ENCODE measurements around the gene OR6B2. TPM values are rescaled to one million over a fixed set of nuclear protein-coding genes. Genes with fewer than 3 reads are reported as not detected.

OR6B2 gene
- total and polyA plus RNA-seq, 2 experiments from 2014 or later, result not detected

DNA sequence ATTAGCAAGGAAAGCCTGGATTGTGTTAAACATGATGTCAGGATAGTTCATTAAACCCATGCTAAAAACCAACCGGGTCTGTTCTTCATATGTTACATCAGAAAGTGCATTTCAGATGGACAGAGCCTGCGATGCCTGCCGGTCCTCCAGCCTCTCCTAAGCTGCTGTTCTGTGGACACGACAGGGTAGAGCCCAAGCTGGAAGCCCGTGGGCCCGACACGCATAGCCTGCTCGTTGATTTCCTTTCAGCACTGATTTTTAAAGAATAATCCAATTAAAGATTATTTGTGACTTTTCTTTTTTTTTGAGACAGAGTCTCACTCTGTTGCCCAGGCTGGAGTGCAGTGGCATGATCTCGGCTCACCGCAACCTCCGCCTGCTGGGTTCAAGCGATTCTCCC is 22.3 kb upstream of the OR6B2 start:
- H3K79me2 ChIP-seq, result no peaks in the 10 kb centered on the region
- no peak overlapping the region for H3K27ac ChIP-seq
- no peaks in the 10 kb centered on the region for H4K20me1 ChIP-seq (ENCODE audit: insufficient read depth, poor library complexity, severe bottlenecking)
- no peak overlapping the region for H2AFZ ChIP-seq
- no peaks in the 10 kb centered on the region for H3K9me2 ChIP-seq (replicated peaks; ENCODE audit: insufficient read depth)
- H3K27me3 ChIP-seq, result peaks cover 72% of the 10 kb centered on the region
- no peak for DNase-seq (ENCODE audit: low spot score)
- TF ChIP-seq, protein P1, sequence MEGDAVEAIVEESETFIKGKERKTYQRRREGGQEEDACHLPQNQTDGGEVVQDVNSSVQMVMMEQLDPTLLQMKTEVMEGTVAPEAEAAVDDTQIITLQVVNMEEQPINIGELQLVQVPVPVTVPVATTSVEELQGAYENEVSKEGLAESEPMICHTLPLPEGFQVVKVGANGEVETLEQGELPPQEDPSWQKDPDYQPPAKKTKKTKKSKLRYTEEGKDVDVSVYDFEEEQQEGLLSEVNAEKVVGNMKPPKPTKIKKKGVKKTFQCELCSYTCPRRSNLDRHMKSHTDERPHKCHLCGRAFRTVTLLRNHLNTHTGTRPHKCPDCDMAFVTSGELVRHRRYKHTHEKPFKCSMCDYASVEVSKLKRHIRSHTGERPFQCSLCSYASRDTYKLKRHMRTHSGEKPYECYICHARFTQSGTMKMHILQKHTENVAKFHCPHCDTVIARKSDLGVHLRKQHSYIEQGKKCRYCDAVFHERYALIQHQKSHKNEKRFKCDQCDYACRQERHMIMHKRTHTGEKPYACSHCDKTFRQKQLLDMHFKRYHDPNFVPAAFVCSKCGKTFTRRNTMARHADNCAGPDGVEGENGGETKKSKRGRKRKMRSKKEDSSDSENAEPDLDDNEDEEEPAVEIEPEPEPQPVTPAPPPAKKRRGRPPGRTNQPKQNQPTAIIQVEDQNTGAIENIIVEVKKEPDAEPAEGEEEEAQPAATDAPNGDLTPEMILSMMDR (IDR thresholded peaks at IDR 0.05; ENCODE audit: poor library complexity), result no peak
- no peak for TF ChIP-seq EZH2 (IDR thresholded peaks at IDR 0.05; ENCODE audit: borderline replicate concordance)
- TF ChIP-seq EZH2phosphoT487 (IDR thresholded peaks at IDR 0.05; ENCODE audit: low read depth, severe bottlenecking, unreplicated experiment), result no peak
- WGBS (ENCODE audit: low lambda C conversion rate, missing lambda C conversion rate), result 86% methylated on average over 12 of the region's 12 CpGs
- H3K4me3 ChIP-seq, result no peak overlapping the region
- no peaks in the 10 kb centered on the region for H3K36me3 ChIP-seq (replicated peaks; ENCODE audit: insufficient read depth, low read depth)
- no peak overlapping the region for H3K4me2 ChIP-seq
- H3K9me3 ChIP-seq (ENCODE audit: low read depth), result no peaks in the 10 kb centered on the region
- no peaks in the 10 kb centered on the region for H3K4me1 ChIP-seq (ENCODE audit: insufficient read depth)

DNA sequence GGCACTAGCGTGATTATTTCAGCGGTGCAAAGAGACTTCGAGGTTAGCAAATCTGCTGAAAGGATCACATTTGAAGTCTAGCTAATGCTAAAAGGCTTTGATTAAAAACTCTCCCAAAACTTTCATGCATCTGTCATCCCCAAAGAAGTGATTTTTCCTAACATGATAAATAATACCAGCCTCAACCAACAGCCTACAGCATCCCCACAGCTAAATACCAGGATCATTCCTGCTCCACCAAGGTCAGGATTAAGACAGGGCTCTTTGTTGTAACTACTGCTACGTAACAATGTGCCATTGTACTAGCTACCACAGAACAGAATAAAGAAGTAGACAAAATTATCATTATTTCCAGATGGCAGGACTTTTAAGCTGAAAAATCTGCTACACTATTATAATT is 21.5 kb upstream of the OR6B2 start:
- H3K36me3 ChIP-seq (replicated peaks; ENCODE audit: insufficient read depth, low read depth), result no peaks in the 10 kb centered on the region
- no peak overlapping the region for H3K4me2 ChIP-seq
- WGBS (ENCODE audit: low lambda C conversion rate, missing lambda C conversion rate), result 79% methylated on average over 4 of the region's 4 CpGs
- no peaks in the 10 kb centered on the region for H4K20me1 ChIP-seq (ENCODE audit: insufficient read depth, poor library complexity, severe bottlenecking)
- no peak overlapping the region for H2AFZ ChIP-seq
- no peak overlapping the region for H3K4me3 ChIP-seq
- DNase-seq (ENCODE audit: low spot score), result no peak
- no peak overlapping the region for H3K27ac ChIP-seq
- no peaks in the 10 kb centered on the region for H3K4me1 ChIP-seq (ENCODE audit: insufficient read depth)
- TF ChIP-seq EZH2phosphoT487 (IDR thresholded peaks at IDR 0.05; ENCODE audit: low read depth, severe bottlenecking, unreplicated experiment) (no peak), EZH2 (IDR thresholded peaks at IDR 0.05; ENCODE audit: borderline replicate concordance) (no peak)
- TF ChIP-seq, protein P1 (IDR thresholded peaks at IDR 0.05; ENCODE audit: poor library complexity), result no peak
- peaks cover 72% of the 10 kb centered on the region for H3K27me3 ChIP-seq
- no peaks in the 10 kb centered on the region for H3K79me2 ChIP-seq
- H3K9me3 ChIP-seq (ENCODE audit: low read depth), result no peaks in the 10 kb centered on the region
- no peaks in the 10 kb centered on the region for H3K9me2 ChIP-seq (replicated peaks; ENCODE audit: insufficient read depth)

DNA sequence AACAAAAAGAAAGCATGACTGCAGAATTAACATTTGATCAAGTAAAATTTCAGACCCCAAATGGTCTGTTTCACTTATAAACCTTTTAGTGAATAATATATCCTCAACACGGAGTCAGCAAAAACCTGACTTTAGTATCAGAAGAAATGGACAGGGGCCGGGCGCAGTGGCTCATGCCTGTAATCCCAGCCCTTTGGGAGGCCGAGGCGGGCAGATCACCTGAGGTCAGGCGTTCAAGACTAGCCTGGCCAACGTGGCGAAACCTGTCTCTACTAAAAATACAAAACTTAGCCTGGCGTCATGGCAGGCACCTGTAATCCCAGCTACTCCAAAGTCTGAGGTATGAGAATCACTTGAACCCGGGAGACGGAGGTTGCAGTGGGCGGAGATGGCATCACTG is 20.0 kb upstream of the OR6B2 start:
- no peak overlapping the region for H3K27ac ChIP-seq
- H2AFZ ChIP-seq, result no peak overlapping the region
- no peaks in the 10 kb centered on the region for H4K20me1 ChIP-seq (ENCODE audit: insufficient read depth, poor library complexity, severe bottlenecking)
- TF ChIP-seq EZH2 (IDR thresholded peaks at IDR 0.05; ENCODE audit: borderline replicate concordance), result no peak
- TF ChIP-seq EZH2phosphoT487 (IDR thresholded peaks at IDR 0.05; ENCODE audit: low read depth, severe bottlenecking, unreplicated experiment), result no peak
- TF ChIP-seq, protein P1 (IDR thresholded peaks at IDR 0.05; ENCODE audit: poor library complexity), result no peak
- no peak overlapping the region for H3K4me3 ChIP-seq
- WGBS (ENCODE audit: low lambda C conversion rate, missing lambda C conversion rate), result 87% methylated on average over 12 of the region's 12 CpGs
- no peaks in the 10 kb centered on the region for H3K9me3 ChIP-seq (ENCODE audit: low read depth)
- no peaks in the 10 kb centered on the region for H3K9me2 ChIP-seq (replicated peaks; ENCODE audit: insufficient read depth)
- DNase-seq (ENCODE audit: low spot score), result no peak
- no peaks in the 10 kb centered on the region for H3K79me2 ChIP-seq
- peaks cover 61% of the 10 kb centered on the region for H3K27me3 ChIP-seq
- no peak overlapping the region for H3K4me2 ChIP-seq
- no peaks in the 10 kb centered on the region for H3K4me1 ChIP-seq (ENCODE audit: insufficient read depth)
- no peaks in the 10 kb centered on the region for H3K36me3 ChIP-seq (replicated peaks; ENCODE audit: insufficient read depth, low read depth)

DNA sequence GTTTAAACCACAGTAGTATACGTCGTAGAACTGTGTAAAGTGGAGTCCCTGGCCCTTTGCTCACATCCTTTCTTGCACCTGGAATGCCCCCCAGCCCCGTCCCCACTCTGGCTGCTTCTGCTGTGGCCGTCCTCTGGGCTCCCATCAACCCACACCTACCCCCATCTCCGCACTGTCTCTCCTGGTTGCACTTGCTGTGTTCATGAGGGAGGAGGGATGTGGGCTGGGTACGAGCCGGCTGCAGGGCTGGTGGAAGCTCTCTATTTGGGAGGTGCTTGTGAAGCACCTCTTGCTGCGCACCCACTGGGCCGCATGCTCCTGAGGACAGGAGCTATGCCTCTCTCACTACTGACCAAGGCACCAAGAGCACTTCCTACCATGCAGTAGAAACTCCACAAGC is 18.0 kb upstream of the OR6B2 start:
- 81% methylated on average over 9 of the region's 9 CpGs for WGBS (ENCODE audit: low lambda C conversion rate, missing lambda C conversion rate)
- H4K20me1 ChIP-seq (ENCODE audit: insufficient read depth, poor library complexity, severe bottlenecking), result no peaks in the 10 kb centered on the region
- TF ChIP-seq EZH2phosphoT487 (IDR thresholded peaks at IDR 0.05; ENCODE audit: low read depth, severe bottlenecking, unreplicated experiment), result no peak
- TF ChIP-seq, protein P1 (IDR thresholded peaks at IDR 0.05; ENCODE audit: poor library complexity), result no peak
- no peak for TF ChIP-seq EZH2 (IDR thresholded peaks at IDR 0.05; ENCODE audit: borderline replicate concordance)
- H3K36me3 ChIP-seq (replicated peaks; ENCODE audit: insufficient read depth, low read depth), result no peaks in the 10 kb centered on the region
- no peak overlapping the region for H3K4me3 ChIP-seq
- no peaks in the 10 kb centered on the region for H3K9me3 ChIP-seq (ENCODE audit: low read depth)
- no peaks in the 10 kb centered on the region for H3K9me2 ChIP-seq (replicated peaks; ENCODE audit: insufficient read depth)
- H3K79me2 ChIP-seq, result no peaks in the 10 kb centered on the region
- no peaks in the 10 kb centered on the region for H3K4me1 ChIP-seq (ENCODE audit: insufficient read depth)
- peaks cover 48% of the 10 kb centered on the region for H3K27me3 ChIP-seq
- no peak overlapping the region for H3K4me2 ChIP-seq
- no peak for DNase-seq (ENCODE audit: low spot score)
- H3K27ac ChIP-seq, result no peak overlapping the region
- H2AFZ ChIP-seq, result no peak overlapping the region
